ENCODE results near the gene ADH5.
"Not testable (repeated sequence)": the region's sequence is repeated elsewhere in the genome, so short reads cannot be mapped to it uniquely, and the experiment has no call there.

Gene ADH5

DNA sequence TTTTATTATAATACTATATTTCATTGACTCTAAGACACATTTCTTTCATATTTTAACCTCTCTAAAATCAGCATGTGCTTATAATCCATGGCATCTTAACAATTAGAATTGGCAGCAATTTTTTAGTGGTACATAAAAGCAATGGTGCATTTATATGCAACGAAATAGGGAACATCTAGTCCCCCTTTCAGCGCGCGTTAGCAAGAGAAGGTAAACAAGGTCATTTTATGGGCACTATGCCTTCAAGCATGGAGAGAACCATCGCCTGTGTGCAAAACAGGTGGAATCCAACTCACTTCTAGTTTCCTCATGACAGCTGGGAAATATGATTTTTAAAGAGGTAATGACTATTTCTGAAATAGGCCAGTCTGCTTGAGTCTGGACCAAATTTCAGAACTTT is 6.4 kb downstream of the ADH5 start:
- DNase-seq, result no peak

- not testable (repeated sequence) for DNase-seq
These were observed 7.7 kb downstream of the ADH5 start for GRCh38 chr4:99080869-99081268.

DNA sequence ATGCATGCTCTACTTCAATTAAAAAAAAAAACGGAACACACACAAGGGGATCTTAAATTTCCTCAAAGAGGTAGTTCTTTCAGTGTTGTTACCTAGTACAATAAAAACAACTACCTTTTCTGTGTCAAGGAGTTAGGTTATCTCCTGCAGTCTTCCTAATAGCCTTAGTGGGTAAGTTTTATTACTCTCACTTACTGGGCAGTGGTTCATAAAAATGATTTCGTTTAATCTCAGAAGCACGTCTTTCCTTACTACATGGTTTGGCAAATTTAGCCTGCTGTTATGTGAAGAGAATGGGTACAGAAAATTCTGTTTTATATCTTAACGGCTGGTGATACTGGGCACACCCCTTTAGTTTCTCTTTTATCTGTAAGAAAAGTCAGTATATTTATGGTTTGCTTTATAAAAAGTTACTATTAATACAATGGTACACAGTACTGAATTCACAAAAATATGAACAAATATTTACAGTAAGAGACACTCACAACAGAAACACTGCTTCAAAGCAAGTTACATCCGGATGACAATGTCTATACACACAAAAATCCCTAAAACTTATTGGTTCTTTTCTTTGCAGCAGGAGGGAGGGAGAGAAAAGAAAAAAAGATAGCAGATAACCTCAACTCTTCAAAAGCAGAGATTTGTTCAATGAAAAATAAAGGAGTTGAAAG is 8.8 kb downstream of the ADH5 start:
- DNase-seq, result no peak

DNA sequence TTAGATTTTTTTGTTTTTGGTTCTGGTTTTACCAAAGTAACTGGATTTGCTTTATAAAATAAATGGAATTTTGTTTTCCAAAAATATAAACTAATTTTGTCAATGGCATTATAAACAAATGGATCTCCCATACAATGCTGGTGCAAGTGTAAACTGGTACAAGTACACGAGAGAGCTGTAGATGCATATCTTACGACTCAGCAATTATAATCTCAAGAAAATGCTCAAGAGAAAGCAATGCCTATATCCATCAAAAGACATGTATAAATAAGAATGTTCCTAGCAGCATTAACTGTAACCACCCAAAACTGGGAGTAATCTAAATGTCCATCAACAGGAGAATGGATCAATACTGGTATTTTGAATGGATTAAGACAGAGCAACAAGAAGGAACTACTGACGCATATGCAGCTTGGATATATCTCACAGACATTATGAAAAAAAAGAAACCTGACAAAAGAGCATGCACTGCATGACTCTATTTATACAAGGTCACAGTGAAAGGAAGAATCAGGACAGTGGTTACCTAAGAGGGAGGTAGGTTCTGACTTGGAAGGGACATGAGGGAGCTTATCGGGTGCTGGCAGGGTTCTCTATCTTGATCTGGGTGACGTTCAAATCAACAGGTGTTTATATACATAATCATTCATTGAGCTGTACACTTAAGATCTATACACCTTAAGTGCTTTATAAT is 9.5 kb downstream of the ADH5 start:
- DNase-seq, result no peak

- DNase-seq, result no peak
These were observed 10.3 kb downstream of the ADH5 start for GRCh38 chr4:99078336-99078735.

DNA sequence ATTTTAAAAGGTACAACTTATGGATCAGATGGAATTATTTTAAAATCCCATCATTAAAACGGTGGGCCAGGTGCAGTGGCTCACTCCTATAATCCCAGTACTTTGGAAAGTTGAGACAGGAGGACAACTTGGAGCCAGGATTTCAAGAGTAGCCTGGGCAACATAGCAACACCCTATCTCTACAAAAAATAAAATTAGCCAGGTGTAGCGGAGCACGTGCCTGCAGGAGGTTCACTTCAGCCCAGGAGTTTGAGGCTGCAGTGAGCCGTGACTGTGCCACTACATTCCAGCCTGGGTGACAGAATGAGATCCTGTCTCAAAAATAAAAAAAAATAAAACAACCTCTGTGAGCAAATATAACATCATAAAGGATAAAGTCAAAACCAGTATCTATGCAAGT is 11.4 kb downstream of the ADH5 start:
- DNase-seq, result no peak

- no peak for DNase-seq
These were observed 12.2 kb downstream of the ADH5 start for GRCh38 chr4:99076292-99076976.

DNA sequence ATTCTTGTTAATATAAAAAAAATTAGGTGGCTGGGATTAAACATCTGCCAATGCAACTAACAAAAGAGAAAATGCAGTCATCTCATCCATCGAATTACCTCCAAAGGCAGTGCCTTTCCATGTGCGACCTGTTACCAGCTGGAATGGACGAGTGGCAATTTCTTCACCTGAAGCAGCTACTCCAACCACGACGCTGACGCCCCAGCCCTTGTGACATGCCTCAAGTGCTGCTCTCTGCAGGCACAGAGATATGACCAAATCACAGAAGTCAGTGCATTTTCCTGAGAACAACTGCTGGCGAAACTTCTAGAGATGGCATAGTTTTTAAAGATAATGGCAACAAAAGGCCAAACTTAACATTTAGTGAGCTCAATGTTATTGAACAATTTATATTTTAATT is 13.8 kb downstream of the ADH5 start:
- no peak for DNase-seq

GRCh38 chr4:99071159-99071558 is 17.4 kb downstream of the ADH5 start:
- no peak for DNase-seq

DNA sequence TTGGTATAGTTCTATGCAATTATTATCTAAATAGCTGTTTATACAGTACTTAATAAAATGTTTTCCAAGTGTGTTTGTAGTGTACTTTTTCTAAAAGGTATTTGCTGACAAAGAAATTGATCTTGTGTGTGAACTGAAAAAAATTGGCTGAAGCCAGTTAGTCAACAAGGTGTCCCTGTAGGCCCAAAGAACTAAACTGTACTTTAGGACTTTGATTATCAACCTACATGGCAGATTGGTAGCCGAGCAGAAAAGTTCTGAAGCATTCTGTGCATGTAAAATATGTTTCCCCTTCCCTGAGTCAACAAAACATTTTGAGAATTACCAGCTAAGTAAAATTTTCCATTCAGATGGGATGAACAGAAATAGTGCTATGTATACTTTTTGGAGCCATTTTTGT is 21.0 kb downstream of the ADH5 start:
- no peak for DNase-seq

- DNase-seq, result not testable (repeated sequence)
These were observed 23.1 kb downstream of the ADH5 start for GRCh38 chr4:99065521-99065920.

- DNase-seq, result no peak
These were observed 26.5 kb downstream of the ADH5 start for GRCh38 chr4:99062120-99062519.

DNA sequence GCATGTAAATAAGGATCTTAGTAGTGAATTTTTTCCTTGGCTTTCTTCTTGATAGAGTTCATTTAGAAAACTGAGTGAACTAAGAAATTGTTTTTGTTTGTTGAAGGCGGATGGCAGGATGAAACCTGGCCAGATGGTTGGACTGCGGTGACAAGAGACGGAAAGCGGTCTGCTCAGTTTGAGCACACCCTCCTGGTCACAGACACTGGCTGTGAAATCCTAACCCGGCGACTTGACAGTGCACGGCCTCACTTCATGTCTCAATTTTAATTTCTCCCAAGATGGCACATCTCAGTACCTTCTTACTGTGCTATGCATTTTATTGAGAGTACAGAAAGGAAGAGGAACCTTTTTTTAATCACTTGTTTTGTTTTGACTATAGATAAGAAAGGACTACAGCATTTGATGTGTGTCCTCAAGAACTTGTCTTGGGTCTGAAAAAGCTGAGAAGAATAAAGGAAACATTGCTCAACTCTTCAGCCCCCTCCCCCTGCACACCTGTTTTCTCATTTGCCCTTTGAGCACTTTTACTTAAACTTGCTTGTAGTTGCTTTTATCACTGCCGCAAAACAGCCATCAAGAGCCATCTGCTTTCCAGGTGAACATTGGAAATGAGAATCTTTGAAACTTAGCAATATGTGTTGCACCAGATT is 27.4 kb downstream of the ADH5 start:
- no peak for DNase-seq

- DNase-seq, result no peak
These were observed 29.0 kb downstream of the ADH5 start for GRCh38 chr4:99059550-99059949.

DNA sequence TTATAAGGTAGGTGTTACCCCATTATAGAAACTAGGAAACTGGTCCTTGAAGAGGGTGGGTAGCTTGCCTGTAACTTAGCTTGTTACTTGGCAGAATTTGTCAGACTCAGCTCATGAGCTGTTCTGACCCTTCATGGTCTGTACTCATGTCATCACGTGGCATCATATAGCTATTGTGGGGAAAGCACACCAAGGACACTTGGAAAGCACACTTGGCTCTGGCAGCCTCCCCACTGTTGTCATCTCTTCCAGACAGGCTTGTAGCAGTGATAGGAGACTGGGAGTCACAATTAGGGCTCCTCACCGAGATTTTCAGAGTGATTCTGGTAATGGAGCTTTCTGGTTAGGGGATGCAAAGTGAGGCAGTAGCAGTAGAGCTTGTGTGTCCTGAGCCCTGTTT is 30.4 kb downstream of the ADH5 start:
- no peak for DNase-seq

GRCh38 chr4:99054428-99054994 is 34.1 kb downstream of the ADH5 start:
- no peak for DNase-seq

DNA sequence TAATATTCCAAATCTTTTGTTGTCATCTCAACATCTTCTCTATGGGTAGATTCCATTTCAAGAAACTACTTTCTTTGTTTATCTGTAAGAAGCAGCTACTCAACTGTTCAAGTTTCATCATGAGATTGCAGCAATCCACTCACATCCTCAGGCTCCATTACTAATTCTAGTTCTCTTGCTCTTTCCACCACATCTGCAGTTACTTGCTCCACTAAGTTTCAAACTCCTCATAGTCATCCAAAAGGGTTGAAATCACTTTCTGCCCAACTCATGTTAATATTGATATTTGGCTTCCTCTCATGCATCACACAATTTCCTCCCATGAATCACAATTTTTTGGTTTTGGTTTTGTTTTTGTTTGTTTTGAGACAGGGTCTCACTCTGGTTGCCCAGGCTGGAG is 35.7 kb downstream of the ADH5 start:
- DNase-seq, result no peak

DNA sequence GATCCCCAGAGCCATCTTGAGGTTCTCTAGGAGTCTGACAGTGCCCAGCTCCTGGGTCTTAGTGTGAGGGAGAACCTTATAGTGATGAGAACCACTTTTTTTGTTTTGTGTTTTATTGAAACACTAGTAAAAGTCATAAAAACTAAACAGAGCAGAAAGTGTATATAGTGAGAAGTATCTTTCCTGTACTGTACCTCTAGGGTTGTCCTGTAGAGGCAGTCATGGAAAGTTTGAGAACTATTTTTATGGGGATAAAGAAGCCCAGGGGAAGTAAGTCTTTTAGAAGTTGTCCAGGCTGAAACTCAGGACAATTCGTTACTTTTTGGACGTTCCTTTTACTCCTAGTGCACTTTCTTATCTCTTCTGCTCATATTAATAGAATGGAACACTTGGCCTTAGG is 40.9 kb downstream of the ADH5 start:
- no peak for DNase-seq

GRCh38 chr4:99043346-99043745 is 45.2 kb downstream of the ADH5 start:
- DNase-seq, result no peak

GRCh38 chr4:99038213-99038612 is 50.4 kb downstream of the ADH5 start:
- DNase-seq, result no peak

GRCh38 chr4:99033956-99034355 is 54.6 kb downstream of the ADH5 start:
- DNase-seq, result no peak

DNA sequence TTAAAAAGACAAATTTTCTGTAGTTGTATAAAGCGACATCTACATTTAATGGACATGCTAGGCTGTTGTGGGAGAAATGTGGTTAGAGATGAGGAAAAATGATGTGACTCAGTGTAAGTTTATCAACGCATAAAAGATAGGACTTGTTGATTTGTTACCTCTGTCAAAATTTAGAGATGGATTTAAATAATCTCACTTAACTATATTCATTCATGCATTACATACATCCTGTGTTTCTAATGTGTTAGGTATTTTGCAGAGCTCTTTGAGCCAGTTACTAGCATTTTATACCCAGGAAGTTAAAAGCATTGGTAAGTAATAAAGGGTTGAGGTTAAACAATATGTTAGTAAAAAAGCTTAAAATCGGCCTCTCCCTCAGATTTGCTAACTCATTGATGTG is 58.7 kb downstream of the ADH5 start:
- no peak for DNase-seq

DNA sequence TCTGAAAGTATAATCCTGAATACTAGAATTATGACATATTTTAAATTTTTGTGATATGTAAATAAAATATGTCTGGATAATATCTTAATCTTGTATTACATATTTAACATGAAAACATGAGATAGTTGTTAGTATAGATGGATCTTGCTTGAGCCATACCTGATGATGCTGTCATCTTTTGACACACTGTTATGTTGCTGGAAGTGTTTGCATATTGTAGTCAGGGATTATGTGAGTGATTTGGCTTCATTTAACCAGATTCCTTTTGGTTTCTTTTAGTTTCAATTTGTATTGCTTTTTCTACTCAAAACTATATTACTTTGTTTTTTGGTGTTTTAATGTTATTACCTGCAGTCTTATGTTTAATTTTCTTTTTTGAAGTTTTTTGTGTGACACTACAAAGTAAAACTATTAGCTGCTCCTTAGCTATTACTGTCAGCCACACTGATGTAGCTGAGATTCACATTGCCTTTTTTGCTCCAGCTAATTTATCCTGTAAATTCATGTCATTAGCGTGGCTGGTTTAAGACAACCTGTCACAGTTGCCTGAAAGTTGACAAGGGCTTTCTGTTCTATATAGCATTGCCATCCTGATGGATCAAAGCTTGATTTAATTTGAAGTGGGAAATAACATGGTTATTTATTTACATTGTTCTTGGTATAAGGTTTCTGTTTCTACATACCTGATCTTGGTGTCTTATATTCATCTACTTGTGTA is 59.4 kb downstream of the ADH5 start:
- no peak for DNase-seq
